ENCODE measurements around the gene PKP4.

GRCh38 chr2:158676696-158677095 lies 219.9 kb downstream of the PKP4 start:
- TF ChIP-seq, protein P1, sequence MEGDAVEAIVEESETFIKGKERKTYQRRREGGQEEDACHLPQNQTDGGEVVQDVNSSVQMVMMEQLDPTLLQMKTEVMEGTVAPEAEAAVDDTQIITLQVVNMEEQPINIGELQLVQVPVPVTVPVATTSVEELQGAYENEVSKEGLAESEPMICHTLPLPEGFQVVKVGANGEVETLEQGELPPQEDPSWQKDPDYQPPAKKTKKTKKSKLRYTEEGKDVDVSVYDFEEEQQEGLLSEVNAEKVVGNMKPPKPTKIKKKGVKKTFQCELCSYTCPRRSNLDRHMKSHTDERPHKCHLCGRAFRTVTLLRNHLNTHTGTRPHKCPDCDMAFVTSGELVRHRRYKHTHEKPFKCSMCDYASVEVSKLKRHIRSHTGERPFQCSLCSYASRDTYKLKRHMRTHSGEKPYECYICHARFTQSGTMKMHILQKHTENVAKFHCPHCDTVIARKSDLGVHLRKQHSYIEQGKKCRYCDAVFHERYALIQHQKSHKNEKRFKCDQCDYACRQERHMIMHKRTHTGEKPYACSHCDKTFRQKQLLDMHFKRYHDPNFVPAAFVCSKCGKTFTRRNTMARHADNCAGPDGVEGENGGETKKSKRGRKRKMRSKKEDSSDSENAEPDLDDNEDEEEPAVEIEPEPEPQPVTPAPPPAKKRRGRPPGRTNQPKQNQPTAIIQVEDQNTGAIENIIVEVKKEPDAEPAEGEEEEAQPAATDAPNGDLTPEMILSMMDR (conservative IDR thresholded peaks at IDR 0.05; ENCODE audit: low read depth, low read length): no peak
- TF ChIP-seq EZH2phosphoT487 (IDR thresholded peaks at IDR 0.05; ENCODE audit: borderline replicate concordance, low read length): no peak
